CD4-positive, alpha-beta T cell treated with Interleukin-15 for 1 hour (primary cell): ENCODE results near the gene C16orf89.

Source experiments
- DNase-seq: peaks from one replicate; pipeline ENCODE4 v3.0.0-alpha.2; 2020

Gene C16orf89

GRCh38 chr16:5027575-5028235 lies 38.1 kb downstream of the C16orf89 start:
- no peak for DNase-seq

DNA sequence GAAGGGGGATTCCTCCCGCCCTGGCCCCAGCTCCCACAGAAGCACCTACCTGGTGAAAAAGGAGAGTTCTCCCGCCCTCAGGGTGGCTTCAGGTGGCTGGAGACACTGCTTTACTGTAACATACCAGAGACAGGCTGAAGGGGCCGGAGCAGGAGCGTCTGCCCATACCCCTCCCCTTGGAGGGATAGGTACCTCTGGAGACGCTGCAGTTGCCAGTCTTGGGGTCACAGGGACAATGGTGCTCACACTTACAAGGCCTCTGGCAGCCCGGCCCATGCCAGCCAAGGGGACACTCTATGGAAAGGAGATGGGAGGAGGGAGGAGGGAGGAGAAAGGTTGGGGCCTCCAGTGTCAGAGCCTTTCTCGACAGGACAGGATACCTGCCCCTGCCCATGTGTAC lies 38.7 kb downstream of the C16orf89 start:
- no peak for DNase-seq

GRCh38 chr16:5026664-5027063 lies 39.1 kb downstream of the C16orf89 start:
- DNase-seq: no peak

GRCh38 chr16:5025171-5025632 lies 40.6 kb downstream of the C16orf89 start:
- no peak for DNase-seq

DNA sequence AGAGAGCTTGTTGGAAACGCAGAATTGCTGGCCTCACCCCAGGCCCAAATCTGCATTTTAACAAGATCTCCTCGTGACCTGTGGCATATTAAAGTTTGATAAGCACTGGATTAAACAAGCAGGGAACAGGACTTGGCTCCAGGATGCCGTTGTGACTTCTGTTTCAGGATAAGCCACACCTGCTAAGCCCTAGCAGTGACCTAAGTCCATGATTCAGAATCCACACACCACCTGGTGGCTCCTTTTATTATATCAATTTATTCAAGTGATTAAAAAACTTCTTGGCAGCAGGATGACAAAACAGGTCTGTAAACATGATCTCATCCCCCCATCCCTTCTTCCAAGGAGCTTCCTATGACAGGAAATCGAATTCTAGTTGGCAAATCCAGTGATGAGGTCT lies 41.1 kb downstream of the C16orf89 start:
- no peak for DNase-seq

DNA sequence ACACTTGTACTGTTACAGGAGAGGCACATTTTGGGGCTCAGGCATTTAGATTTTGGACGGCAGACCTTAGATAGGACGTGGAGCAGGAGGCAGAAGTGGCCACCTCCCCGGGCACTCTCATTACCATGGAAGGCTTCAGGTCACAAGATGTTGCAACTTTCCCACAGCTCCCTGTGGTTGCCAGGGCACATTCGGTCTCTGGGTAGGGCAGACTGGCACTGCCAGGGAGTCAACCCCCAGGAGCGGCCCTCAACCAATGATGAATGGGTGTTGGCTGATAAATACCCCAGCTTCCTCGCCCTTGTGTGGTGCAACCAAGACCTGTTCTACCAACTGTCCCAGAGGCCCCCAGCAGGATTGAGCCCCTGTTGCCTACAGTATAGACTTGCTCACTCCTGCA lies 43.2 kb downstream of the C16orf89 start:
- DNase-seq: no peak

DNA sequence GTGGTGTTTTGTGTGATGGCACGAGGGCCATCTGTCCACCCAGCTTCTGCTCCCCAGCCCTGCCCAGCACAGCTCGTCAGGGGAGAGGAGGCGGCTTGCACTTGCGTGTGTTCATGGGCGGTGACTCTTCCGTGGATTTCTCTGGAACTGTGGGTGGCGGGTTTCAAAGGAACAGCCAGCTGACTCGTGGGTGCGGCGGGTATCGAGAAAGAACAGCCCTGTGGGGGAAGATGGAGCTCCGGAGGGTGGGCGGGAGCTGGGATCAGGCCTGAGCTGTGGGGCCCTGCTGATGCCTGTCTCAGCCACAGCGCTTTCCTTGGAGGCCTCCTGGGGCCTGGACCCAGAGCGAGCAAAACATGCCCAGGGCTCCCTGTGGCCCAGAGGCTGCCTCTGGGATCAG lies 45.2 kb downstream of the C16orf89 start:
- DNase-seq: no peak

DNA sequence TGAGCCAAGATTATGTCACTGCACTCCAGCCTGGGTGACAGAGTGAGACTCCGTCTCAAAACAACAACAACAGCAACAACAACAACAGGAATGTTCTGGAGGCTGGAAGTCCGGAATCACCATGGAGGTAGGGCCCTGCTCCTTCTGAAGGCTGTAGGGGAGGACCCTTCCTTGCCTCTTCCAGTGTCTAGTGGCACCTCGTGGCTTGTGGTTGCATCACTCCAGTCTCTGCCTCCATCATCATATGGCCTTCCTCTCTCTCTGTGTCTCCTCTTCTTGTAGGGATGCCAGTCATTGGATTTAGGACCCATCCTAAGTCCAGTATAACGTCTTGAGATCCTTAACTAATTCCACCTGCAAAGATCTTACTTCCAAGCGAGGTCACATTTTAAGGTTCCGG lies 46.0 kb downstream of the C16orf89 start:
- no peak for DNase-seq

DNA sequence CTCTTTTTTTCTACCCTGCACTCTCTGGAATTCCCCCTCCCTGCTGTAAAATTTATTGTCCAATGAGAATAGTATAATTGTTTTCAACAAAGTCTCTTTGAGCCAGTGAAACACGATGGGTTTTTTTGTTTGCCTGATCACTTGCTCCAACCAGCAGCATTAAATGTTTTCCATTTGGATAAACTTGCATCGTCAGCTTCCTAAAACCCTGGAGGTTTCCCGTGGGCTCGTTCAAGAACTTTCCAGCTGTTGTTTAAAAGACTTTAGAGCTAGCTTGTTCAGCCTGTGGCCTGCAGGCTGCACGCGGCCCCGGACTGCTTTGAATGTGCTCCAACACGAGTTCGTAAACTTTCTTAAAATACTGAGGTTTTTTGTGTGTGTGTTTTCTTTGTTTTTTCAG lies 47.0 kb downstream of the C16orf89 start:
- no peak for DNase-seq

GRCh38 chr16:5017678-5017969 lies 48.1 kb downstream of the C16orf89 start:
- DNase-seq: no peak

GRCh38 chr16:5016967-5017677 lies 48.6 kb downstream of the C16orf89 start:
- no peak for DNase-seq

DNA sequence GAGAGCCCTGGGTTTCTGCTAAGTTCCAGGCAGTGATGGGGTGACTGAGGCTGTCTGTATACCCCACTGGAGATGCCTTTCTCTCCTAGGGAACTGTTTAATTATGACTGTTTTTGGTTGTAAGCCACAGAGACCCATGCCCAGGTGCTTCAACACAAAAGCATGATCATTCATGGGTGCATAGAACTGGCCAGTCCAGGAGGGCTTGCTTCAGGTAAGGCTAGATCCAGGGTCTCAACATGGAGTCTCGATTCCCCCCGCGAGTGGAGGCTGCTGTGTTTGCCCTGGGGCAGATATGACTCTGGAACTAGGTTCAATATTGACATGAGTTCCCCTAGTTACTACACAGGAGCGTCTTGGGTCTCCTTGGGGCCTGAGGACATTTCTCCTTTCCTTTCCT lies 49.9 kb downstream of the C16orf89 start:
- no peak for DNase-seq

- no peak for DNase-seq
Observed at GRCh38 chr16:5015351-5015750, 50.4 kb downstream of the C16orf89 start.

GRCh38 chr16:5012887-5013286 lies 52.9 kb downstream of the C16orf89 start:
- no peak for DNase-seq

- no peak for DNase-seq
Observed at GRCh38 chr16:5011637-5012036, 54.1 kb downstream of the C16orf89 start.

DNA sequence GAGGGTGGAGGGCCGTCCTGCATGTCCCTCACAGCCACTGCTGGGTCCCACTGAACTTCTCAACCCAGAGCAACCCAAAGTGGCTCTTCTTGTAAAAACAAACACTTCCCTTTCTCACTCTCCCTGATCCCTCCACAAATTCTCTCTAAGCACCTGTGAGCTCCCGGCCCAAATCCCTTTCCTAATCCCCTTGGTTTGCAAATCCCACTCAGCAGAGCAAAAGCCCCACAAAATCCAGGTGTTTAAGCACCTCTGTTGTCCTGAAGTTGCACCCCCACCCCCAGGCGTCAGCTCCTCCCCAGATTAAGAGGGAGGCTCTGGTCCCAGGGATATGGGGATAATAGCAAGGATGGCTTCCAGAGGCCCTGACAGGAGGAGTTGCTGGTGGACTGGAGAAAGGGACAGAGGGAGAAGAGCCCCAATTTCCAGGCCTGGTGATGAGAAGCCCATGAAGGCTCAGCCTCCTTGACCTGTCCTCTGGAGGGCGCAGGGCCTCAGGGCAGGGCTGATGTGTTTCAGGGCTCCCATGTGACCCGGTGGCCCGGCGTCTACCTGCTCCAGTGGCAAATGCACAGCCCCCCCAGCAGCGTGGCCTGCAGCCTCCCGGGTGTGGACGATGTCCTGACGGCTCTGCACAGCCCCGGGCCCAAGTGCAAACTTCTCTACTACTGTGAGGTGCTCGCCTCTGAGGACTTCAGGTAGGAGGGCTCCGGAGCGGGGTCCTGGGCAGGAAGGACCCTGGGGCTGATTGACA lies 55.0 kb downstream of the C16orf89 start:
- DNase-seq: no peak

- DNase-seq: no peak
Observed at GRCh38 chr16:5008311-5008731, 57.4 kb downstream of the C16orf89 start.

- no peak for DNase-seq
Observed at GRCh38 chr16:5007256-5007655, 58.5 kb downstream of the C16orf89 start.

DNA sequence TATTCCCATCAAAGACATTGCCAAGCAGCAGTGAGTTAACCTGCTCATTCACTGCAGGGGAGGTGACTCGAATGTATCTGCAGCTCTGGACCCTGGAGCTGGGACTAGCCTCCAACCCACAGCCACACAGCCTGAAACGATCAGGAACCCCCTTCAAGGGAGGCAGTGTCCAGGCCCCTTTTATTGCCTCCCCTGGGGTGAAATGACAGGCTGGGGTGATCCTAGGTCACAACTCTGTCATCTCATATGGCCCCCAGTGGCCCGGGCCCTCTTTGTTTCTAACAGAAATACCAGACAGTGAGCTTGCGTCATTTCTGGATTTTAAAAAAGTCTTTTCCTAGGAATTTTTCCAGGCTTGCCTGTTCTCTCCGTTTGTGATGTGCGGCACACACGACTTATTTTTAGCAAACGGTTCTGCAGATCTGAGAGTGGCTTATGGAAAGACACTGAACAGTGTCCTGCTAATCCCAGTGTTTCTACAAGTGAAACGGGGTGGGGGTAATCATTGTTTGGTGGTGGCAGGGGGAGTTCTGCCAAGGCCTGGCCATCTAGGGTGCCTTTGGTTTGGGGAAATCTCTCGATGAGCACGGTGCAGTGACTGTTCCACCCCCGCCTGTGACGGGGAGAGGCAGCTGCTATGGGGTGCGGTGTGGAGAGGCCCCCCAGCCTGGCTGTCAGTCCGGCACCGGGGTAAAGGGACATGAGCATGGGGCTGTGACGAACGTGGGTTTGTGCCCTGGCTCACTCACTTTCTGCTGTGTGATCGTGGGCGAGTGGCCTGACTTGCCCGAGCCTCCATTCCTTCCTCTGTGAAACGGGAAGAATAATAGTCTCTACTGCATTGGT lies 59.2 kb downstream of the C16orf89 start:
- no peak for DNase-seq

- no peak for DNase-seq
Observed at GRCh38 chr16:5005916-5006315, 59.8 kb downstream of the C16orf89 start.

DNA sequence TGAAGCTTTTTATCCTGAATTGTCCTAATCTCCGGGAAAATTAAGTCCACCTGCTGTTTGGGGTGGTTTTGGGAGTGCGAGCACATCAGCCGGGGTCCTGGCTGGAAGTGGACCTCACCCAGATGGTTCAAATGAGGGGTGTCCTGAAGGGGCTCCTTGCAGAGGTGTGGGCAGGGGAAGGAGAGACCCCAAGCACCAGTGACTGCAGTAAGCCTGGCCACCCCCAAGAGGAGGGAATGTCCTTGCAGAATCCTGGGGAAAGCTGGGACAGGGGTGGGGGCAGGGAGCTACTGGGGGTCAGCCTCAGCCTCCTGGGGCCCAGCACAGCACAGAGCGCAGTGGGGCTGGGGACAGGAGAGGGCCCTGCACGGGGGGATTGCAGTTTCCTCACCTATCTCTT lies 61.4 kb downstream of the C16orf89 start:
- DNase-seq: no peak

DNA sequence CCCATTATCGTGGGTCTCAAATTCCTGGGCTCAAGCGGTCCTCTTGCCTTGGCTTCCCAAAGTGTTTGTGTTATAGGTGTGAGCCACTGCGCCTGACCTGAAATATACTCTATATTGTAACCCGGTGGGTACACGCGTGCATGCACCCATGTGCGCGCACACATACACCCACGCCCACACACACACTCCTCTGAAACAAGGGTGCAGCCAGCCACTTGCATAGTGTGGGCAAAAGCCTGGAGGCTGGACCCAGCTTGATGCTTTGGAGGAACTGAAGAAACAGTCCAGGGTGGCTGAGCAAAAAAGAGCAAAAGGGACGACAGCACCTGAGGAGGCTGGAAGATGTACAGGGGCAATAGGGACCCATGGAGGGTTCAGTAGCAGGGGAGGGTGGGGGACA lies 61.9 kb downstream of the C16orf89 start:
- DNase-seq: no peak

DNA sequence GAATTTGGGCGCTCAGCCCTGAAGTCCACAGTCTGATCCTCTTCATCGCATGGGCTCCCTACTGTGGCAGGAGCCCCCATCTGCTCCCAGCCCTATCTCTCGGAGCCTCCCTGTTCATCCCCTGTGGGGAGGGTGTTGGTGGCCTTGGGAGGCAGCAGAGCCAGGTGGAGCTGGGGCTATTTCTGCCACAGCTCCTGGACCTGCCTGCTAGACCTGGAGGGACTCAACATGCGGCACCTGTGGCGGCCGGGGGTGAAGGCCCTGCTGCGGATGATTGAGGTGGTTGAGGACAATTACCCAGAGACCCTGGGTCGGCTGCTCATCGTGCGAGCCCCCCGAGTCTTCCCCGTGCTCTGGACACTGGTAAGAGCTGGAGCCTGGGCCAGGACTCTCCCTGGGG lies 62.5 kb downstream of the C16orf89 start:
- no peak for DNase-seq
